Inferior parietal cortex (tissue), 1 donor: Measurements from ENCODE around the gene MIEN1.
"Not testable (repeated sequence)": the region's sequence is repeated elsewhere in the genome, so short reads cannot be mapped to it uniquely, and the experiment has no call there.

ENCODE experiments used
- DNase-seq: peaks from one replicate; pipeline ENCODE4 v3.0.0-alpha.2; 2016; ENCODE audit errors: extremely low spot score

Gene MIEN1

DNA sequence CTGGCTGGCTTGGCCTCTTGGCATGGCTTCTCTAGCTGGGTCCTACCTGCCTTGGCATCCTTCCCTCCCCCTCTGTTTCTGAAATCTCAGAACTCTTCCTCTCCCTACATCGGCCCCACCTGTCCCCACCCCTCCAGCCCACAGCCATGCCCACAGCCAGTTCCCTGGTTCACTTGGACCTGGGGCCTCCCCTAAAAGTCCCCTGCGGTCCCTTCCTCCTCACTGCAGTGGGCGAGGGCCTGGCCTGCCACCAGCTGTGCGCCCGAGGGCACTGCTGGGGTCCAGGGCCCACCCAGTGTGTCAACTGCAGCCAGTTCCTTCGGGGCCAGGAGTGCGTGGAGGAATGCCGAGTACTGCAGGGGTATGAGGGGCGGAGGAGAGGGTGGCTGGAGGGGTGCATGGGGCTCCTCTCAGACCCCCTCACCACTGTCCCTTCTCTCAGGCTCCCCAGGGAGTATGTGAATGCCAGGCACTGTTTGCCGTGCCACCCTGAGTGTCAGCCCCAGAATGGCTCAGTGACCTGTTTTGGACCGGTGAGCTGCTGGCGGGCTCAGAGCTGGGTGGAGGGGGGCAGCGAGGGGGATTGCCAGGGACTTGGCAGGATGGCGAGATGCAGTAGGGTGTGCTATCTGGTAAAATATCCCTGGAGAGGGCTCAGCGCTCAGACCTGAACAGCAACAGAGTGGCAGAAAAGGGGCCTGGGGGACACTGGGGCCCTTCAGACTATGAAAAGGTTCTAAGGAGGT lies 14.1 kb downstream of the MIEN1 start:
- DNase-seq, result no peak

DNA sequence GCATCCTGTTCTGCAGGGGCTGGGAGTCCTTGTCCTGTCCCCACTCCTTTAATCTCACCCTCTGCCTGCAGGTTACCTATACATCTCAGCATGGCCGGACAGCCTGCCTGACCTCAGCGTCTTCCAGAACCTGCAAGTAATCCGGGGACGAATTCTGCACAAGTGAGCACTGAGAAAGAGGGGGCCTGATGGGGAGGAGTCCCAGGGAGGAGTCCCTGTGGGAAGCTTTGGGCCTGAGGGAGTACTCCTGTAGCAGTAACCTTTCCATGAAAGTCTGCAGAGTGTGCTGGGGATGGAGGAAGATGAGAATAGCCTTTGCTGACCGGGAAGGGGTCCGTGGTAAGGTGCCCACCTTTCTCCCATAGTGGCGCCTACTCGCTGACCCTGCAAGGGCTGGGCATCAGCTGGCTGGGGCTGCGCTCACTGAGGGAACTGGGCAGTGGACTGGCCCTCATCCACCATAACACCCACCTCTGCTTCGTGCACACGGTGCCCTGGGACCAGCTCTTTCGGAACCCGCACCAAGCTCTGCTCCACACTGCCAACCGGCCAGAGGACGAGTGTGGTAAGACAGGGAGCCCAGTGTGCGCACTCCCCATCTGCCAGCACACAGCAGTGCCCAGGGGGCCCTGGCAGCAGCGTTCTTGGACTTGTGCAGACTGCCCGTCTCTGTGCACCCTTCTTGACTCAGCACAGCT lies 14.8 kb downstream of the MIEN1 start:
- no peak for DNase-seq

DNA sequence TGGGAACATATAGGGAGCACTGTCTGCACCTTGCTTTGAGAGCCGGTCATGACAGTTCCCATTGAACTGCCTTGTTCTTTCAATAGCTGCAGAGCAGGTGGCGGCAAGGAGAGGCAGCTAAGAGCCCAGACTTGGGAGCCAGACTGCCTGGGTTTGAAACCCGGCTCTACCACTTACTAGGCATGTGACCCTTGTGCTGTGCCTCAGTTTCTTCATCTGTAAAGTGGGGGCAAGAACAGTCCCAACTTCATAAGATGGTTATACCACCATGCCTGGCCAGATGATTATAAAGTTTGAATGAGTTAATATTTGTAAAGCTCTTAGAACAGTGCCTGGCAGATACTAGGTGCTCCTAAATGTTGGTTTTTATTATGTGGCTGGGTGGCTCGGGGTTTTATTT lies 16.1 kb downstream of the MIEN1 start:
- DNase-seq, result no peak

DNA sequence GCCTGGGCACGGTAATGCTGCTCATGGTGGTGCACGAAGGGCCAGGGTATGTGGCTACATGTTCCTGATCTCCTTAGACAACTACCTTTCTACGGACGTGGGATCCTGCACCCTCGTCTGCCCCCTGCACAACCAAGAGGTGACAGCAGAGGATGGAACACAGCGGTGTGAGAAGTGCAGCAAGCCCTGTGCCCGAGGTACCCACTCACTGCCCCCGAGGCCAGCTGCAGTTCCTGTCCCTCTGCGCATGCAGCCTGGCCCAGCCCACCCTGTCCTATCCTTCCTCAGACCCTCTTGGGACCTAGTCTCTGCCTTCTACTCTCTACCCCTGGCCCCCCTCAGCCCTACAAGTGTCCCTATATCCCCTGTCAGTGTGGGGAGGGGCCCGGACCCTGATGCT lies 18.5 kb downstream of the MIEN1 start:
- DNase-seq, result no peak

DNA sequence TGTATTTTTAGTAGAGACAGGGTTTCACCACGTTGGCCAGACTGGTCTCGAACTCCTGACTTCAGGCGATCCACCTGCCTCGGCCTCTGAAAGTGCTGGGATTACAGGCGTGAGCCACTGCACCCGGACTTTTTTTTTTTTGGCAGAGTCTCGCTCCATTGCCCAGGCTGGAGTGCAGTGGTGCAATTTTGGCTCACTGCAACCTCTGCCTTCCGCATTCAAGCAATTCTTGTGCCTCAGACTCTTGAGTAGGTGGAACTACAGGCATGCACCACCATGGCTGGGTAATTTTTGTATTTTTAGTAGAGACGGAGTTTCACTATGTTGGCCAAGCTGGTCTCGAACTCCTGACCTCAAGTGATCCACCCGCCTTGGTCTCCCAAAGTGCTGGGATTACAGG lies 19.3 kb downstream of the MIEN1 start:
- DNase-seq, result not testable (repeated sequence)

DNA sequence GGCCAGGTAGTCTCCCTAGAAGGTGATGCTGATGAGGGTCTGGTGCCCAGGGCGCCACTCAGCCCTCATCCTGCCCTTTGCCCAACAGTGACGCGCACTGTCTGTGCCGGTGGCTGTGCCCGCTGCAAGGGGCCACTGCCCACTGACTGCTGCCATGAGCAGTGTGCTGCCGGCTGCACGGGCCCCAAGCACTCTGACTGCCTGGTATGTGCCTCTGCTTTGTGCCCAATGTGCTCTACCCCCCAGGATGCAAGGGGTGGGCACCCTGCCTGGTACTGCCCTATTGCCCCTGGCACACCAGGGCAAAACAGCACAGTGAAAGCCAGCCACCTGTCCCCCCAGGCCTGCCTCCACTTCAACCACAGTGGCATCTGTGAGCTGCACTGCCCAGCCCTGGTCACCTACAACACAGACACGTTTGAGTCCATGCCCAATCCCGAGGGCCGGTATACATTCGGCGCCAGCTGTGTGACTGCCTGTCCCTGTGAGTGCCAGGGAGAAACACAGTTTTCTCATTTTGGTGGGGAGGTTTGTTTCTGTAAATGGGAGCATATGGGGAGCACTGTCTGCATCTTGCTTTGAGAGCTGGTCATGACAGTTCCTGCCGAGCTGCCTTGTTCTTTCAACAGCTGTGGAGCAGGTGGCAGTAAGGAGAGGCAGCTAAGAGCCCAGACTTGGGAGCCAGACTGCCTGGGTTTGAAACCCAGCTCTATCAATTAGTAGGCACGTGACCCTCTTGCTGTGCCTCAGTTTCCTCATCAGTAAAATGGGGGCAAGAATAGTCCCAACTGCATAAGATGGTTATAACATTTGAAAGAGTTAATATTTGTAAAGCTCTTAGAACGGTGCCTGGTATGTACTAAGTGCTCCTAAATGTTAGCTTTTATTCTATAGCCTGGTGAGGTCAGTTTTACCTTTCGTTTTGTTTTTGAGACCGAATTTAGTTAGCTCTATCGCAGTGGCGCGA lies 20.1 kb downstream of the MIEN1 start:
- DNase-seq, result no peak

DNA sequence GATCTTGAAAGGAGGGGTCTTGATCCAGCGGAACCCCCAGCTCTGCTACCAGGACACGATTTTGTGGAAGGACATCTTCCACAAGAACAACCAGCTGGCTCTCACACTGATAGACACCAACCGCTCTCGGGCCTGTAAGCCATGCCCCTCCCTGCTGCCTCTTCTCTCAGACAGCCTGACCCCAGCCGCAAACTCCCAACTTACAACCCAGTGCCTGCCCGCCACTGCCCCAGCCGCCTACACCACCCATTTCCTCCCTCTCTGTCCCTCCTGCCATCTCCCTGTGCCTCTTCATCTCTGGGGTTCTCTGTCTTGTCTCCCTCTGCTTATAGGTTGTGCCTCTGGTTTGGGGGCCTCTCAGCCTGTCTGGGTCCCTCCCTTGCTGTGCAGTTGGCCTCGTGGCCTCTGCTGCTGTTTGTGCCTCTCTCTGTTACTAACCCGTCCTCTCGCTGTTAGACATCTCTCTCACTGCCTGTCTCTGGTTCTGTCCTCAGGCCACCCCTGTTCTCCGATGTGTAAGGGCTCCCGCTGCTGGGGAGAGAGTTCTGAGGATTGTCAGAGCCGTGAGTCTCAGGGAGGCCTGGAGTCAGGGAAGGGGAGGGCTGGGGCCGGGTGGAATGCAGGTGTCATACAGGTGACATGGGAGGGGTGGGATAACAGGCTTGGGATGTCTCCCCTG lies 20.9 kb downstream of the MIEN1 start:
- DNase-seq, result no peak

DNA sequence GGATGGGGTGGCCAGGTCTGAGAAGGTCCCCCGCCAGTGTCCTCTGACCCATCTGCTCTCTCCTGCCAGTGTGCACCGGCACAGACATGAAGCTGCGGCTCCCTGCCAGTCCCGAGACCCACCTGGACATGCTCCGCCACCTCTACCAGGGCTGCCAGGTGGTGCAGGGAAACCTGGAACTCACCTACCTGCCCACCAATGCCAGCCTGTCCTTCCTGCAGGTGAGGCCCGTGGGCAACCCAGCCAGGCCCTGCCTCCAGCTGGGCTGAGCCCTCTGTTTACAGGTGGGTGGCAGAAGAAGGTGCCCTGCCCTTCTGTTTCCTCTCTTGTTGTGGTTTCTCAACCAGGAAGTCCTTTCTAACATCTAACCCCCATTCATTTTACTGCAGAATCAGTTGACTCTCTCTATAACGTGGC lies 23.4 kb downstream of the MIEN1 start:
- no peak for DNase-seq

DNA sequence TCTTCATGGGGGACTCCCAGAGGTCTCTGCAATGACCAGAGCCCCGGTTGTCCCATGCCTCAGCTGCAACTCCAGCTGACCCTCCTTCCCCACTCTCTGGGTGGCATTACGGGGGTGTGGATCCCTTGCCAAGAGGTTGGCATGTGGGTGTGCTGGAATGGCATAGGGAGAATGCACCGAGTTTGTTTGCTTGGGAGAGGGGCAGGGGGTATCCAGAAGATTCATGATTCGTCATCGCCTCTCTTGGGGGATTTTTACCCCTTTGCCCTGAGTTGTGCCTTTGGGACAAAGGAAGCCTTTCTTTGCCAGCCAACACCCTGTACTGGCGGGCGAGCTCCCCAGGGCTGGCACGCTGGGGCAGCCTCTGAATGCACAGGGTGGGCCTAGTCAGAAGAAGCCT lies 23.9 kb downstream of the MIEN1 start:
- DNase-seq, result no peak

DNA sequence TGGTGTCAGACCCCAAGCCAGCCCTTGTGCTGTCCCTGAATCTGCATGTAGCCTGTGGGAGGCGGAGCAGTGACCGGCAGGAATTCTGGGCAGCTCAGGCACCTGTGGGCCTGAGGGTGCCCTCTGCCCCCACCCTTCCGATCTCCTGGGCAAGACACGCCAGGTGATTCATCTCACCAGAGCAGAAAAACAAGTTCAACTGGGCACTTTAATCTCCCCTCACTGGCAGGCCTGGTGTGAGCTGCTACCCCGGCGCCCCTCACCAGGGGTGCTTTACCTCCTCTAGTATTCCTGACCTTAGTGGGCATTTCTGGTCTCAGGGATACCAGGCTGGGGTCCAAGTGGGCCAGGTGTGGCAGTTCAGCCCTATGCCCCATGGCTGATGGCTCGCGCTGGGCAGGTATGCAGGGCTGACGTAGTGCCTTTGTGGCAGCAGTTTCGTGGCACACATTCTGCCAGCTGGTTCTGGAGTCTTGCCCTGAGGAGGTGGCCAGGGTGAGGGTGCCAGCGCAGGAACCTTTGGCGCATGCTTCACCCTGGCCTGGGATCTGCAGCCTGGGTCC lies 24.5 kb downstream of the MIEN1 start:
- DNase-seq, result no peak

DNA sequence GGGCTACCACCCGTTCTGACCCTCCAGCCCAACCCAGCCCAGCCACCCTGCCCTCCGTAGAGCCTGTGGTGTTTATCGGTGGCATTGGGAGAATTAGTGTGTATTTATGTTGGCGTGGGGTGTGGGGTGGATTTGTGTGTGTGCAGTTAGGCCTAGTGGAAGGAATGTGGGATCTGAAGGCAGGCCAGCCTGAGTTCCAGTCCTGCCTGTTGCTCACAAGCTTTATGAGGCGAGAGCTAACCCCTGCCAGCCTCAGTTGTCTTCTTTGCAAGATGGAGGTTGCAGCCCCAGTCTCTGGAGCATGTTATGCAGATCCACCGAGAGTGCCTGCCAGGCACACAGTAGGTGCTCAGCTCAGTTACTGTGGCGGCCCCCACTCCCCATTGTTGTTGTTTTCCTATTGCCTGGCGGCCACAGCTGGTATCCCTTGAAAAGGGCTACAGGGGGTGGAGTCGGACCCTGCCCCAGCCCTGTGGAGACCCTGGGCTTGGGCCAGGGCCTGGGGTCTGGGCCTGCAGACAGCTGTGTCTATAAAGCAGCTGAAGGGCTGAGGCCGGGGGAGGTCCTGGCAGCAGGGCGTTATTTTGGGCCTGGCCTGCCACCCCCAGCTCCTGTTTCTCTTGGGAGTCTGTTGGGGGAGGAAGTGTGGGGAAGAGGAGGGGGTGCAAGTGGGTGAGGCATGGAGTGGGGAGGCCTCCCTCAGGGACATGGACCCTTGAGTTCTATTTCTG lies 25.3 kb downstream of the MIEN1 start:
- DNase-seq, result no peak

DNA sequence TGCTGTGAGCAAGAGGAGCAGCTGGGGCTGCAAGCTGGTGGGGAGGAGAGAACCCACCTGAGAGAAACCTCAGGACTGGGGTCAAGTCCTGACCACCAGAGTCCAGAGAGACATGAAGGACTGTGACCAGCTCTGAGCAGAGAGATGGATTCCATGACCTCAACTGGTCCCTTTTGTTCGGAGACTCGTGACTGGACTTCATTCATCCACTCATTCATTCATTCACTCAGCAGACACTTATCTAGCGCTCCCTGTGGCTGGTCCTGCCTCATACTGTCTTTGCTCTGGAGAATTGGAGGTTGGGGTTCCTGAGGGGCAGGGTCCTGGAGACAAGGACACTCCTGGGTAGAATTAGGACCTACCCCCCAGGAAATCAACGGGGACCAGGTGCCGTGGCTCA lies 26.4 kb downstream of the MIEN1 start:
- no peak for DNase-seq

DNA sequence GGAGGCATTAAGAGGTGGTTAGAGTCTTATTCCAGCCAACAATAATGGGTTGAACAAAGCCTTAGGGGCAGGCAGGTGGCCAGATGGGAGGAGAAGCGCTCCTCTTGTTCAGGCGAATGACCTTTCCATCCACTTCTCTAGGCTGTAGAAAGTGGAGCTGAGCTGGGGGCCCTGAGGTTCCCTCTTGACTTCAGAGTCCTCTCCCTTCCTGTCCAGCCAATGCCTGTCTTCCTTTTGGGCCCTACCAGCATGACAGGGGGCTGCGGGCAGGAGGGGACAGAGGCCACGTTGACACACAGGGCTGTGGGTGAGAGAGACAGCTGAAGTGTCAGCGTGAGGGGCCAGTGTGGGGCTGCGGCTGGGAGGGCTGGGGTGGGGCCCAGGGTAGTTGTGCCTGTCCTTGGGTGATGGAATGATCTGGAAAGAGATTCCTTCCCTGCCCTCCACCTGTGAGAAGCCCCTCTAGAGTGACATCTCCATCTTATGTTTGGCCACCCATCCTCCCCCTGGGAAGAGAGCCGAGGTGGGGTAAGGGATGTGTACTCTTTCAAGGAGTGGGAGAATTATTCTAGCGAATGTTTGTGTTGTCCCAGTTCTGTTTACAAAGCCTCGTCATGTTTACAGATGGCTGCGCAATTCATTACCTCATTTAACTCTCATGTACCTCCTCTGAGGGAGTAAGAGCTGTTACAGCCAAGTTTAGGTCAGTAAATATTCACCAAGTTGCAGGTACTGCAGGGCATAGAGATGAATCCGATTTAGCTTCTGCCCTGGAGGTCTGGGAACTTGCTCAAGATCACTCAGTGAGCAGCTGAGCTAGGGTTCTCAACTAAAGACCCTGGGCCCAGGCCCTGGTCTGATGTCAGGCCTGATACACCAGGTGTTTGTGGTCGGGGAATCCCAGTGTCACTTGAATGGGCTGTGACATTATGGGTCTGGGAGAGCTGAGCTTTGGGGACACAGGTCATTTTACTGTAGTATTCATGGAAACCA lies 27.1 kb downstream of the MIEN1 start:
- DNase-seq, result no peak

DNA sequence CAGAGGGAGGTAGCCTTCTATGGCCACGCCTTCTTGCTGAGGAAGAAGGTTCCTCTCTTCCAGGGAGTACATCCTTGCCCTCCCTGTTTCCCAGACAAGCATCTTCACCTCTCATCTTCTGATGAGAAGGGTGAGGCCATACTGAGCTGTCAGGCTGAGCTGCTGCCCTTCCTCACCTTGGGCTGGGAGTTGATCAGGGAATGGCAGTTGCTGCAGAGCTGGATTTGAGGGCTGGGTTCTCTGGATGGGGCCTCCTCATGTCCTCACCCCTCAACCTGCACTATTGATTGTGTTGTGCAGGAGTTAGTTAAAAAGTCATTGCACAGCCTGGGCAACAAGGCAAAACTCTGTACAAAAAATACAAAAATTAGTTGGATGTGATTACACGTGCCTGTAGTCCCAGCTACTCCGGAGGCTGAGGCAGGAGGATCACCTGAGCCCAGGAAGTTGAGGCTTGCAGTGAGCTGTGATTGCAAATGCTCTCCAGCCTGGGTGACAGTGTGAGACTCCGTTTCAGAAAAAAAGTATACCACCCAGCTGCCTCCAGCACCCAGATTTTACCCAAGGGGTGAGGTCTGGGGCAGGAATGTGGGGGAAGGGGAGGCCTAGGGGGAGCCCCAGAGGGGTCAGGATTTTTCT lies 28.4 kb downstream of the MIEN1 start:
- no peak for DNase-seq

DNA sequence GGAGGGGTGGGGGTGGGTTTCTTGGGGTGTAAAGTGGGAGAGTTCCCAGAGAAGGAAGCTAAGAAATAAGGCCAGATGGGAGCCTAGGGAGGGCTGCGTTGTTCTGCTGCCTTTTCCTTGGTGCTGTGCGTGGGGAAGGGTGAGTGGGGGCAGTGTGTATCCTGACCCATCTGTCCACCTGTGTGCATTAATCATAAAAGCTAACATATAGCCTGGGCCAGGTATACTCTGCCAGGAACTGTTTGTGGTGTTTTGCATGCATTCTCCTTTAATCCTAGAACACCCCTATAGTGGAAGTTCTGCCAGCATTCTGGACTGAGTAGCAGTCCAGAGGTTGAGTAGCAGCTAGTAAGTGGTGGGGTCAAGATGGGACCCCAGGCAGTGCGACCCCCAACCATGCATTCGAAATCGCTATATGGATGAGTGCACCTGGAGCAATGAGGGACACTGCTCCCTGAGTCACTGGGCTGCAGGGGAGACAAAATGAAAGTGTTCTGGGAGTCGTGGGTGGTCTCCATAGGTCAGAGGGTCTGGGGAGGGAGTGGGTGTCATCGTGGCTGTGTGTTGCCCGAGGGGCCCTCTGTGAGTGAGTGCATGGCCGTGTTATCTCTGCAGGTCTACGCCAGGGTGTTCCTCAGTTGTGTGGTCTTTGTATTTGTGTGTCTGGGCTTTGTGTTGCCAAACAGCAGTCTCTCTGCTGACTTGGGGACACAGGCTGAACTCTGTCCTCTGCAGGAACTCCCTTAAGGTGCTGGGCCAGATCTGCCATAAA lies 29.1 kb downstream of the MIEN1 start:
- no peak for DNase-seq

DNA sequence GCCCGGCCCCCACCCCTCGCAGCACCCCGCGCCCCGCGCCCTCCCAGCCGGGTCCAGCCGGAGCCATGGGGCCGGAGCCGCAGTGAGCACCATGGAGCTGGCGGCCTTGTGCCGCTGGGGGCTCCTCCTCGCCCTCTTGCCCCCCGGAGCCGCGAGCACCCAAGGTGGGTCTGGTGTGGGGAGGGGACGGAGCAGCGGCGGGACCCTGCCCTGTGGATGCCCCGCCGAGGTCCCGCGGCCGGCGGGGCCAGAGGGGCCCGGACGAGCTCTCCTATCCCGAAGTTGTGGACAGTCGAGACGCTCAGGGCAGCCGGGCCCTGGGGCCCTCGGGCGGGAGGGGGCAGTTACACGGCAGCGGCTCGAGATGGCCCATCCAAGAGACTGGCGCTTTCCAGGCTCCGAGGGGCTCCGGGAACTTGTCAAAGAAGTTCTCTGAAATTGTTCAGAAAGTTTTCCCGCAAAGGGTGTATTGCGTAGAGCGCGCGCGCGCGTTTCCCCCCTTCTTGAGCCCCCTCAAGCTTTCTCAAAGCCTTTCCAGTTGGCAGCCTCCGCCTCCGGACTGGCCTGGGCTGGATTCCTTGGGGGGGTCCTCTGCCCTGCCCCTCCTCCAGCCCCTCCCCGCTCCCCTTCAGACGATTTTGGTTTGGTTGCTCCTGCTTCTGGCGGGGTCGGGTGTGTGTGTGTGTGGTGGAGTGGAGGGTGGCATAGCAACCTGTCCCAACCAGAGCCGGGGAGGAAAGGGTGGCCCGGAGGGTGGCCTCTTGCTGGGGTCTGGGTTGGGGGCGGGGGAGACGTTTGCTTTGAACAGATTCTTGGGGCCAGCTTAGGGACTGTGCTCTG lies 30.0 kb downstream of the MIEN1 start:
- no peak for DNase-seq

DNA sequence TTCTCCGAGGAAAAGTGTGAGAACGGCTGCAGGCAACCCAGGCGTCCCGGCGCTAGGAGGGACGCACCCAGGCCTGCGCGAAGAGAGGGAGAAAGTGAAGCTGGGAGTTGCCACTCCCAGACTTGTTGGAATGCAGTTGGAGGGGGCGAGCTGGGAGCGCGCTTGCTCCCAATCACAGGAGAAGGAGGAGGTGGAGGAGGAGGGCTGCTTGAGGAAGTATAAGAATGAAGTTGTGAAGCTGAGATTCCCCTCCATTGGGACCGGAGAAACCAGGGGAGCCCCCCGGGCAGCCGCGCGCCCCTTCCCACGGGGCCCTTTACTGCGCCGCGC lies 30.5 kb downstream of the MIEN1 start, which contains the start of gene ERBB2:
ERBB2 (plus strand) TSS at position 247 of the 330 bp plus-strand sequence. CDS start 175 bp downstream, outside the sequence.
- no peak for DNase-seq
